ENCODE measurements around the gene CGAS. TPM values are rescaled to one million over a fixed set of nuclear protein-coding genes. Genes with fewer than 3 reads are reported as not detected.

CGAS gene
- total RNA-seq, 1 experiment from 2014 or later = 38.4 TPM

DNA sequence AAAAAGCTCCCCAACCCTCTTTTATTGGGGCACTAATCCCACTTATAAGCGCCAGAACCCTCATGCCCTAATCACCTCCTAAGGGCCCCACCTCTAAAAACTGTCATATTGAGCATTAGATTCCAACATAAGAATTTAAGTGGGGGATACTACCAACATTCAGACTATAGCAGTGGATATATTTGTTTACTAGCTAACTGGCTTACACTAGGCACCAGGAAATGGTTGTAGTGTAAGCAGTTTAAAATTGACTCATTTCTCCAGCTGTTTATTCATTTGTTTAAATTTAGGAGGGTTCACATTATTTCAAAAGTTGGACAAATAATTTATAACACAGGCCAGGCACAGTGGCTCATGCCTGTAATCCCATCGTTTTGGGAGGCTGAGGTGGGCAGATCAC lies 32.3 kb upstream of the CGAS start:
- intact Hi-C loops (cut with micrococcal nuclease; ENCODE audit: unreplicated experiment) (no loop called here), in situ Hi-C loops (cut with HindIII; ENCODE audit: low pct_unique_long_range_greater_than_20kb, low sequenced_read_pairs) (loop anchor here (25.0 kb wide), 1 partner anchor 128 kb away; no protein-coding TSS in a partner anchor)
- Histone ChIP-seq H3K4me3 (ENCODE audit: low read depth in 2 of 2, low read length in 2 of 2) (no peak overlapping the region), H3K27me3 (ENCODE audit: control insufficient read depth, insufficient read depth, low read length) (no peaks in the 10 kb centered on the region), H3K4me1 (ENCODE audit: control insufficient read depth, insufficient read depth, low read length) (no peaks in the 10 kb centered on the region), H3K36me3 (ENCODE audit: control insufficient read depth, insufficient read depth, low read length) (peaks cover 21% of the 10 kb centered on the region), H3K9me3 (ENCODE audit: control insufficient read depth, insufficient read depth, low read depth, low read length) (no peaks in the 10 kb centered on the region), H3K27ac (ENCODE audit: low read length) (no peak overlapping the region)
- ChIA-PET POLR2A (interaction anchor here (0.7 kb wide), 1 partner anchor 23 kb away, joined by 8 read pairs; the partner anchor contains the start of gene MTO1), CTCF (no interaction called here)
- TF ChIP-seq SIN3A (IDR thresholded peaks at IDR 0.05; ENCODE audit: borderline replicate concordance, insufficient read depth, low read depth, low read length) (no peak), TCF7L2 (IDR thresholded peaks at IDR 0.05; ENCODE audit: low read depth, low read length) (no peak), POLR2AphosphoS5 (IDR thresholded peaks at IDR 0.05; ENCODE audit: low read depth, low read length) (no peak)
- TF ChIP-seq, protein P1, sequence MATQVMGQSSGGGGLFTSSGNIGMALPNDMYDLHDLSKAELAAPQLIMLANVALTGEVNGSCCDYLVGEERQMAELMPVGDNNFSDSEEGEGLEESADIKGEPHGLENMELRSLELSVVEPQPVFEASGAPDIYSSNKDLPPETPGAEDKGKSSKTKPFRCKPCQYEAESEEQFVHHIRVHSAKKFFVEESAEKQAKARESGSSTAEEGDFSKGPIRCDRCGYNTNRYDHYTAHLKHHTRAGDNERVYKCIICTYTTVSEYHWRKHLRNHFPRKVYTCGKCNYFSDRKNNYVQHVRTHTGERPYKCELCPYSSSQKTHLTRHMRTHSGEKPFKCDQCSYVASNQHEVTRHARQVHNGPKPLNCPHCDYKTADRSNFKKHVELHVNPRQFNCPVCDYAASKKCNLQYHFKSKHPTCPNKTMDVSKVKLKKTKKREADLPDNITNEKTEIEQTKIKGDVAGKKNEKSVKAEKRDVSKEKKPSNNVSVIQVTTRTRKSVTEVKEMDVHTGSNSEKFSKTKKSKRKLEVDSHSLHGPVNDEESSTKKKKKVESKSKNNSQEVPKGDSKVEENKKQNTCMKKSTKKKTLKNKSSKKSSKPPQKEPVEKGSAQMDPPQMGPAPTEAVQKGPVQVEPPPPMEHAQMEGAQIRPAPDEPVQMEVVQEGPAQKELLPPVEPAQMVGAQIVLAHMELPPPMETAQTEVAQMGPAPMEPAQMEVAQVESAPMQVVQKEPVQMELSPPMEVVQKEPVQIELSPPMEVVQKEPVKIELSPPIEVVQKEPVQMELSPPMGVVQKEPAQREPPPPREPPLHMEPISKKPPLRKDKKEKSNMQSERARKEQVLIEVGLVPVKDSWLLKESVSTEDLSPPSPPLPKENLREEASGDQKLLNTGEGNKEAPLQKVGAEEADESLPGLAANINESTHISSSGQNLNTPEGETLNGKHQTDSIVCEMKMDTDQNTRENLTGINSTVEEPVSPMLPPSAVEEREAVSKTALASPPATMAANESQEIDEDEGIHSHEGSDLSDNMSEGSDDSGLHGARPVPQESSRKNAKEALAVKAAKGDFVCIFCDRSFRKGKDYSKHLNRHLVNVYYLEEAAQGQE (IDR thresholded peaks at IDR 0.05; ENCODE audit: insufficient read depth in 1 of 2, low read depth in 2 of 2, low read length in 1 of 2) = no peak
- TF ChIP-seq, protein P2, sequence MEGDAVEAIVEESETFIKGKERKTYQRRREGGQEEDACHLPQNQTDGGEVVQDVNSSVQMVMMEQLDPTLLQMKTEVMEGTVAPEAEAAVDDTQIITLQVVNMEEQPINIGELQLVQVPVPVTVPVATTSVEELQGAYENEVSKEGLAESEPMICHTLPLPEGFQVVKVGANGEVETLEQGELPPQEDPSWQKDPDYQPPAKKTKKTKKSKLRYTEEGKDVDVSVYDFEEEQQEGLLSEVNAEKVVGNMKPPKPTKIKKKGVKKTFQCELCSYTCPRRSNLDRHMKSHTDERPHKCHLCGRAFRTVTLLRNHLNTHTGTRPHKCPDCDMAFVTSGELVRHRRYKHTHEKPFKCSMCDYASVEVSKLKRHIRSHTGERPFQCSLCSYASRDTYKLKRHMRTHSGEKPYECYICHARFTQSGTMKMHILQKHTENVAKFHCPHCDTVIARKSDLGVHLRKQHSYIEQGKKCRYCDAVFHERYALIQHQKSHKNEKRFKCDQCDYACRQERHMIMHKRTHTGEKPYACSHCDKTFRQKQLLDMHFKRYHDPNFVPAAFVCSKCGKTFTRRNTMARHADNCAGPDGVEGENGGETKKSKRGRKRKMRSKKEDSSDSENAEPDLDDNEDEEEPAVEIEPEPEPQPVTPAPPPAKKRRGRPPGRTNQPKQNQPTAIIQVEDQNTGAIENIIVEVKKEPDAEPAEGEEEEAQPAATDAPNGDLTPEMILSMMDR (IDR thresholded peaks at IDR 0.05) = no peak
- BruUV-seq (replicated peaks) = no TSS peak
- no peak for ATAC-seq
- no peak for DNase-seq (ENCODE audit: low read depth, low spot score)

DNA sequence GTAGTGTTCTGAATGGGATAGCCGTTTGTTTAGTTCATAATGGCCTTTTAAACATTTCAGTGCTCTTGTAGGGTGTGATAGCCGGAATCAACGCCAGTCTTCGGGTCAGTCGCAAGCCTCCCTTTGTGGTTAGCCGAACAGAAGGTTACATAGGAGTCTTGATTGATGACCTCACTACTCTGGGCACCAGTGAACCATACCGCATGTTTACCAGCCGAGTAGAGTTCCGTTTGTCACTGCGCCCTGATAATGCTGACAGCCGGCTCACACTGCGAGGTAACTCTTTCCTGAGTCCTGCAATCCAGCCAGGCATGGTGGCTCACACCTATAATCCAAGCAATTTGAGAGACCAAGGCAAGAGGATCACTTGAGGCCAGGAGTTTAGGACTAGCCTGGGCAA lies 29.9 kb upstream of the CGAS start:
- in situ Hi-C loops (cut with HindIII; ENCODE audit: low pct_unique_long_range_greater_than_20kb, low sequenced_read_pairs) (loop anchor here (25.0 kb wide), 1 partner anchor 130 kb away; no protein-coding TSS in a partner anchor), intact Hi-C loops (cut with micrococcal nuclease; ENCODE audit: unreplicated experiment) (no loop called here)
- no peak for TF ChIP-seq SIN3A (IDR thresholded peaks at IDR 0.05; ENCODE audit: borderline replicate concordance, insufficient read depth, low read depth, low read length)
- TF ChIP-seq, protein P2 (IDR thresholded peaks at IDR 0.05) = no peak
- H3K27me3 ChIP-seq (ENCODE audit: control insufficient read depth, insufficient read depth, low read length) = no peaks in the 10 kb centered on the region
- no peaks in the 10 kb centered on the region for H3K4me1 ChIP-seq (ENCODE audit: control insufficient read depth, insufficient read depth, low read length)
- DNase-seq (ENCODE audit: low read depth, low spot score) = no peak
- POLR2A ChIA-PET = no interaction called here
- no peak overlapping the region for H3K4me3 ChIP-seq (ENCODE audit: low read depth in 2 of 2, low read length in 2 of 2)
- BruUV-seq (replicated peaks) = TSS peak; percentile 7
- no peak; the same call in 1 of the 2 replicates for ATAC-seq
- H3K9me3 ChIP-seq (ENCODE audit: control insufficient read depth, insufficient read depth, low read depth, low read length) = no peaks in the 10 kb centered on the region
- H3K27ac ChIP-seq (ENCODE audit: low read length) = no peak overlapping the region
- CTCF ChIA-PET = no interaction called here
- peaks cover 18% of the 10 kb centered on the region for H3K36me3 ChIP-seq (ENCODE audit: control insufficient read depth, insufficient read depth, low read length)
